Measurements from ENCODE around the gene SLIT3.

GRCh38 chr5:168697034-168697720, 603.8 kb downstream of the SLIT3 start:
- TF ChIP-seq POLR2A (IDR thresholded peaks at IDR 0.05; ENCODE audit: low read length) (no peak), GATA1 (IDR thresholded peaks at IDR 0.05; ENCODE audit: low read depth, low read length) (no peak)

Data from erythroblast (primary cell).